Muscle of leg (tissue), 11 donors: ENCODE measurements around the gene GYG1. TPM values are rescaled to one million over a fixed set of nuclear protein-coding genes. Genes with fewer than 3 reads are reported as not detected.
A peak's percentile ranks its signal among the peaks of the same experiment; 100 is the strongest.

Experiments used
- DNase-seq: peaks from one replicate; pipeline ENCODE4 v3.0.0; 2013
- H3K27ac ChIP-seq: one replicate; pipeline ENCODE4 v1.5.1; 2013; ENCODE audit warnings: mild to moderate bottlenecking, low read length, control low read depth
- H3K27me3 ChIP-seq: one replicate; pipeline ENCODE4 v1.6.1; 2013; ENCODE audit warnings: low read length; ENCODE audit not compliant: control insufficient read depth, insufficient read depth
- H3K36me3 ChIP-seq: one replicate; pipeline ENCODE4 v1.6.1; 2013; ENCODE audit warnings: low read length; ENCODE audit not compliant: control insufficient read depth, insufficient read depth
- H3K4me1 ChIP-seq: one replicate; pipeline ENCODE4 v1.6.1; 2013; ENCODE audit warnings: low read length; ENCODE audit not compliant: control insufficient read depth, insufficient read depth
- H3K4me3 ChIP-seq: one replicate; pipeline ENCODE4 v1.5.1; 2013; ENCODE audit warnings: low read length, control low read depth
- H3K9me3 ChIP-seq: replicated peaks from 2 replicates; pipeline ENCODE4 v1.6.1; 2013; ENCODE audit warnings: low read depth, low read length; ENCODE audit not compliant: control insufficient read depth
- WGBS: methylation state at CpG from one replicate; pipeline ENCODE4 v1.1.5; 2013; ENCODE audit warnings: missing lambda C conversion rate; ENCODE audit not compliant: insufficient coverage; 5-methylcytosine and 5-hydroxymethylcytosine counted together
- polyA plus RNA-seq, 8 donors: library from polyadenylated mRNA; unstranded; fragments of 120-200 nt; gene quantifications; one replicate each; pipeline versions ENCODE4 v1.2.1 to v1.2.3, GENCODE V29; 2013; ENCODE audit warnings: inconsistent platforms in 1 of 8, low replicate concordance in 1 of 8; ENCODE audit not compliant: insufficient read length in 8 of 8, insufficient read depth in 1 of 8
- total RNA-seq: library from RNA; stranded (reverse); fragments of 120-200 nt; gene quantifications from one replicate; pipeline ENCODE4 v1.2.4, GENCODE V29; 2013

The GYG1 gene
- total and polyA plus RNA-seq, 9 donors = 33.1 to 74.3 (median 60.6) TPM

DNA sequence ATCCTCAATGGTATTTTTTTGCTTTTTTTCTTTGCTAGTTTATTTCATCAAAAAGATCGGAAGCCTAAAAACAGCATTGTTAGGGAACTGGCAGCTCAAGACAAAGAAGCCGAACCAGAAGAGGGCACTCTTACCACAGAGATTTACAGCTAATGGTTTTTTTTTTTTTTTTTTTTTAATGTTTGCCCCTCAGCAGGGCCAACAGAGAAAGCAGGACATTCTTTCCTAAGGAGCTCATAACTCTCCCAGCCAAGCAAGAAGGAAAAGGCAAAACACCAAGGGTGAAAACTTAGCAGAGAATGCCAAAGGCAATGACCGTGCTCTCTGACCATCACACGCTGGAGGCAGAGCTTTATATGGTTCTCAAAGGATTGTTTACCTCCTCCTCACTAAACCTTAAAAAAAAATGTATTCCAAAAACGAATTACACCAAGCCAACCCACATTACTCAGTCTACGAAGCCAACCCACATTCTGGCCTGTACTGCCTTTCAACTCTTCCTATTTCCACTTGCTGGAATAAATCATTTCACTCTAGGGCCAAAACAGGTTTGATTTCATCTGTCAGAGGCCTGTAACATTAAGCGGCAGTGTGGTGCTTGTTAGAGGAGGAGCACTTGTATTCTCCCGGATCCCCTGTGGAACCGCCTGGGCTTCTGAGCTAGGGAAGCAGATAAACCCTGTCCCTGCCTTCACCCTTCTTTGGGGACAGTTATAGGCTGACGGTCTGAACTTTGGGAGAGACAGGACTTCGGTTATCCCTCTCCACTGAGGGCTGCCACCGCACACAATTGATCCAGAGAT is 35.6 kb upstream of the GYG1 start:
- no peaks in the 10 kb centered on the region for H3K27me3 ChIP-seq
- WGBS = 24% methylated on average over 5 of the region's 12 CpGs
- no peaks in the 10 kb centered on the region for H3K9me3 ChIP-seq
- H3K36me3 ChIP-seq = no peaks in the 10 kb centered on the region
- no peak overlapping the region for H3K4me3 ChIP-seq
- peak overlapping the region; percentile 57 for H3K27ac ChIP-seq
- DNase-seq = peak; percentile 91
- peaks cover 6% of the 10 kb centered on the region for H3K4me1 ChIP-seq

DNA sequence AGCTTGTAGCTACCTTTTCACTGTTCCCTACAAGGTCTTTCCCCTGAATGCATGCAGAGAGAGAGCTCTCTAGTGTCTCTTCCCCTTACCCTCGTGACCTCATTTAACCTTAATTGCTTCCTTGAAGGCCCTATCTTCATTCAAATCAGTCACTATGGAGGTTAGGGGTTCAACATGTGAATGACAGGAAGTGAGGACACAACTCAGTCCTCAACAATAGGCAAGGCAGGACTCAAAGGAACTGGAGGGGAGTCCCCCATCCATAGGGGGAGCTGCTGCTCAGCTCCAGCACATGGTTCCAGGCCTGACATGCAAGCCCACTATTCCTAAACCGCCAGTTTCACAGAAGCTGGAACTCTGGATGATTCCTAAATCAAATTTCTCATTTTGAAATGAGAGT is 33.8 kb upstream of the GYG1 start:
- no peak overlapping the region for H3K27ac ChIP-seq

DNA sequence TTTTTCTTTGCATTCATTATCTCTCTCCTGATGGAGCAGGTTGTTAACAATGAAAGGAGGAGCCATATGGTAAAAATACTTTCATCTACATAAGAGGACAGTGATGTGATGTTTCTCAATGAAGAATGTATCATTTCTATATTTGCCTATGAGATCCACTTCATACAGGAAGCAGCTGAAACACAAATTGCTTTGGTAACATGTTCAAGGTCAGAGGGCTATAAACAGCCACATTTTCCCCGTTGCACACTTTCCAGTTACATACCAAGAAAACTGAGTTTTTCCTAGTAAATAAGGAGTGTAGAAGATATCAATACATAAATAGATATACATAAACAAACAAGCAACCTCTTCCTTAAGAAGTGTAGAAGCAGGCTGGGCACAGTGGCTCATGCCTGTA is 32.6 kb upstream of the GYG1 start:
- no peaks in the 10 kb centered on the region for H3K27me3 ChIP-seq
- H3K4me1 ChIP-seq = peaks cover 6% of the 10 kb centered on the region
- H3K9me3 ChIP-seq = no peaks in the 10 kb centered on the region
- H3K36me3 ChIP-seq = no peaks in the 10 kb centered on the region
- H3K4me3 ChIP-seq = no peak overlapping the region
- WGBS = no CpG with 5 or more reads among the region's 1 CpG
- DNase-seq = no peak
- H3K27ac ChIP-seq = no peak overlapping the region

More for the DNA sequence above, 33.8 kb upstream of the GYG1 start:
- no peak overlapping the region for H3K4me3 ChIP-seq
- WGBS = no CpG with 5 or more reads among the region's 2 CpGs
- H3K4me1 ChIP-seq = peaks cover 6% of the 10 kb centered on the region
- no peaks in the 10 kb centered on the region for H3K9me3 ChIP-seq
- no peaks in the 10 kb centered on the region for H3K27me3 ChIP-seq
- no peaks in the 10 kb centered on the region for H3K36me3 ChIP-seq
- DNase-seq = no peak

DNA sequence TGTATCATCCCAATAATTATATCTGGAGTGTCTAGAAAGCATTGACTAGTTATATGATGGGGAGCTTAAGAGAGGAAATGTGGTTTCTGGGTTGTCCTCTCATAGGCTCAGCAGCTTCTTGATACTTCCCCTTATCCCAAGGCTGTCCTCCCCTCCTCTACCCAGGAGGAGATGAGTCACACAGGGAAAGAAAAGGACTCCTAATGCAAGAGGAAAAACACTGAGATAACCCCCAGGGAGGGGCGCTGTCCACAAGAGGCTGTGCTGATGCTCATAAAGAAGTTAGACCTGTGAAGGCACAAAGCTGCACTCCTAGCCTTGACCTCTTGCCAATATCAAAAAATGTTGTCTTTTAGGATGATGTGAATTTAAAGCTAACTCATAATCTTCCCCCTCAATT is 28.8 kb upstream of the GYG1 start:
- Histone ChIP-seq H3K9me3 (no peaks in the 10 kb centered on the region), H3K4me3 (no peak overlapping the region), H3K36me3 (no peaks in the 10 kb centered on the region), H3K27me3 (no peaks in the 10 kb centered on the region), H3K4me1 (no peaks in the 10 kb centered on the region), H3K27ac (no peak overlapping the region)
- WGBS = 40% methylated on average over 1 of the region's 1 CpG
- no peak for DNase-seq

DNA sequence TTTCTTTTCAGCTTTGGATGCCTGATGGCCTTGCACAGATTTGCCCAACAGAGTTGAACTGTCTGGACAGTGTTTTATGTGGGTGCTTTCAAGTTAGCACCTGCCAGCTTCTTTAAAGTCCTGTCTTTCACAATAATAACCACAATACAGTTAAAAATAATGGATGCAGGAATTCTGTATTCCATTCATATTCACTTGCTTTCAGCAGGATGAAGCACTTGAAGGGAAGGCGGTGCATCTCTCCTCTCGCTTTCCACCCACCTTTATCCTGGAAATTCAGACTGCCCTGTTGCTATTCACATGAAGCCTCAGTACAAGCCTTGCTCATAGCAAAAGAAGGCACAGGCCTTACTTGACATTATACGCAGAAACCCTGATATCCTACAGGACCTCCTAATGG is 26.5 kb upstream of the GYG1 start:
- Histone ChIP-seq H3K4me1 (no peaks in the 10 kb centered on the region), H3K4me3 (no peak overlapping the region), H3K36me3 (no peaks in the 10 kb centered on the region), H3K27ac (no peak overlapping the region), H3K27me3 (no peaks in the 10 kb centered on the region), H3K9me3 (no peaks in the 10 kb centered on the region)
- DNase-seq = no peak
- WGBS = 75% methylated on average over 2 of the region's 3 CpGs

DNA sequence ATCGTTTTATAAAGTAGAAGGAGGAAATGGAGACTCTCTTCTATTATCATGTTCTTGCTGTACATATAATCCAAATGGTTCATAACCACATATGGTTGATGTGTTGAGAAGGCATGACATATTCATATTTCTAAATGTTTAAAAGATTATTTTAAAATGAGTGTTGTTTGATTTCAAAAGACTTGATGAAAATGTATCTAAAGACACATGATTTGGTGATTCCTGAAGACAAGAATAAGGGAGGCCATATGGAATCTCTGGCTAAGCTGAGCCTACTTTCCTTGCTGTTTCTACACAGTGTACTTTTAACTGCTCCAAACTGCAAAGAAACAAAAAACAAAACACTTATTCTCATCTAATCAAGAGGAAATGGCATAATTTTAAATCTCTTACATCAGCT is 23.0 kb upstream of the GYG1 start:
- Histone ChIP-seq H3K27me3 (no peaks in the 10 kb centered on the region), H3K4me3 (no peak overlapping the region), H3K27ac (no peak overlapping the region), H3K4me1 (no peaks in the 10 kb centered on the region), H3K36me3 (no peaks in the 10 kb centered on the region), H3K9me3 (no peaks in the 10 kb centered on the region)
- DNase-seq = no peak
- no CpG with 5 or more reads among the region's 1 CpG for WGBS

DNA sequence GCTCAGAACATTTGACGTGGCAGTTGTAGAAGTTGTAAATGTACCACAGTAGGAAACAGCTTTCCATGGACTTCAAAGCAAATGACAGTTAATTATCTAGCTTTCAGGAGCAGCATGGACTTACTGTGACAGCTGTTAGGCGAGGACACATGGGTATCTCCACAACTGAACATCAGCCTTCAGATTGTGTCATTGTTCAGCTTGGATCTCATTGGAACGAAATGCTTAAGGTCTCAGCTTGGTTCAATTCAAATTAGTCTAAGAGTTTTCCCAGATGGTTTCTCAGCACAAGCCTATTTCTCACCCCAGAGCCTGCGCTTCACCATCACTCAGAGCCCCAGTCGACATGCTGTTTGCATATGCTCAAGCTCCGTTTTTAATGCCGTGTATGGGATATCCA is 21.1 kb upstream of the GYG1 start:
- H3K4me1 ChIP-seq = no peaks in the 10 kb centered on the region
- WGBS = 83% methylated on average over 4 of the region's 7 CpGs

DNA sequence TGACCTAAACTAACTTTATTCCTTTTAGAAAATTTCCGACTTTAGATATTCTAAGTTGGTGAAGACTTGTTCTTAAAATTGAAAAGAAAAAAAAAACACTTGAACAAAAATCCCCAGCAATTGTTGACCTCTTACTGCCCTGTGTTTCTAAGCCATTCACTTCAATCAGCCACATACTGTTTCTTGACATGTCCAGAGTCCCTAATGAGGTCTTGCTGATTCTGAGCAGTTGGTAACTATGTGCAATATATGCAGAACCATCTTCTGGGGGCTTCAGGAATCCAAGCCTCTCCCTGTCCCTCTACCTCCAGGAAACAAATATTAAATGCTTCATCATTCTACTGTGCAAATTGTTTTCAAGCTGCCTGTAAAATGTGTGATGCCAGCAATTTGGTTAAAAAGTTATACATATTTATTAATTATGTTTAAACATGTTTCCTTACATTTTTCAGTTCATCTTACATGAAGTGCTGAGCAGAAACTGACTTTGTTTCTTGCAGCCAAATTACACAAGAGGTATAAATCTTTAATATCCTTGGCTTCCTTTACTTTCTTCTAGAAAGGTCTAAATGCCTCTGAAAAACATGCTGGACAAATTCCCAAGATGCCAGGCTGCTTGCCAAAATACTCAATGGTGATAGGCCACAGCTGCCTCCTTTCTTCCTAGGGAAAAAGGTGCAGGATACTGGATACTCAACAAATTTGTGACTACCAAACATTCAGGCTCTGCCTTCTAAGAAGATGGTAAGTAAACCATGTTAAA is 19.8 kb upstream of the GYG1 start:
- Histone ChIP-seq H3K4me3 (no peak overlapping the region), H3K4me1 (no peaks in the 10 kb centered on the region), H3K27ac (no peak overlapping the region), H3K9me3 (no peaks in the 10 kb centered on the region), H3K27me3 (no peaks in the 10 kb centered on the region), H3K36me3 (no peaks in the 10 kb centered on the region)
- no CpG with 5 or more reads among the region's 1 CpG for WGBS
- DNase-seq = no peak

More for the DNA sequence above, 21.1 kb upstream of the GYG1 start:
- Histone ChIP-seq H3K4me3 (no peak overlapping the region), H3K27ac (no peak overlapping the region), H3K36me3 (no peaks in the 10 kb centered on the region), H3K9me3 (no peaks in the 10 kb centered on the region), H3K27me3 (no peaks in the 10 kb centered on the region)
- no peak for DNase-seq

DNA sequence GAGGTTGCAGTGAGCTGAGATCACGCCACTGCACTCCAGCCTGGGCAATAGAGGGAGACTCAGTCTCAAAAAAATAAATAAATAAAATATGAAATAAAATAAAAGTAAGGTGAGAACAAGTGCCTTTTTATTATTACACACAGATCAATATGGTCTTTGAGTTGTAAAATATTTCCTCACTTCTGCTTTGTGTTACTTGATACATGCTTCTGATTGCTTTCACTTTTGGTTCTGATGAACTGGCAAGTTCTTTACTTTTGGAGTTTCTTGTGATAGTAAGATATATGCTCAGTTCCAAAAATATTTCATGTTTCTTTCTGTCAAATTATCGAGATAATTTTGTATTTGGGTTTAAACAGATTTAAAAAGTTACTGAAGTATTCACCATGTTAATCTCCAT is 16.6 kb upstream of the GYG1 start:
- H3K36me3 ChIP-seq = no peaks in the 10 kb centered on the region
- no peak overlapping the region for H3K4me3 ChIP-seq
- no peaks in the 10 kb centered on the region for H3K4me1 ChIP-seq
- no peaks in the 10 kb centered on the region for H3K9me3 ChIP-seq
- no peaks in the 10 kb centered on the region for H3K27me3 ChIP-seq
- no peak for DNase-seq
- no CpG with 5 or more reads among the region's 2 CpGs for WGBS
- H3K27ac ChIP-seq = no peak overlapping the region

DNA sequence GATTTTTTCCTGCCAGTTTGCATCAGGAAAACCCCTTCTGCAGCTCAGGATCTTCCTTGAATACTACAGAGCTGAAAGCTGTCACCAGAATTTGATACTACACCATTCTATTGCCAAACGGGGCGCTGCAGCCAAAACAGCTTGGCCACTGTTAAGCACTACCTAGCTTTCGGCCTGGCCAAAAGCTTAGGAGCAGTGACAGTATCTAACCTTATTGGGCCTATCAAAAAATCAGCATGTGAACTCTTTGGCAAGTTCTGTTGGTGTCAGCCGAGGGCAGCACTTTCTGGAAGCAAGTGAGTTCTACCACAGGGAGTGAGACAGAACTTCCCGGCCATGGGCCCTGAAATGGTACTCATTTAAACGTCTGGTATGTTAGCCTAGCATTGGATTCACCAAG is 16.1 kb upstream of the GYG1 start:
- Histone ChIP-seq H3K27ac (peak overlapping the region; percentile 60), H3K9me3 (no peaks in the 10 kb centered on the region), H3K4me1 (no peaks in the 10 kb centered on the region), H3K4me3 (no peak overlapping the region), H3K27me3 (no peaks in the 10 kb centered on the region), H3K36me3 (no peaks in the 10 kb centered on the region)
- 68% methylated on average over 4 of the region's 6 CpGs for WGBS
- peak; percentile 68 for DNase-seq
